Body of pancreas (tissue), 4 donors: ENCODE results near the gene FBXO46.

Source experiments
- POLR2A ChIP-seq, 3 donors: fragments of 450-650 bp; IDR thresholded peaks; one replicate each; pipeline ENCODE4 v1.6.1; 2016; ENCODE audit warnings: antibody characterized with exemption in 3 of 3, mild to moderate bottlenecking in 2 of 3
- TF ChIP-seq, protein P1 (sequence below), 7 experiments: fragments of 450-650 bp in 4 of 7; fragments of 200-600 bp in 3 of 7; sonication (generic) in 3 of 7; IDR thresholded peaks; one replicate each; pipeline ENCODE4 v1.5.1; 2016 to 2019; ENCODE audit warnings: antibody characterized with exemption in 7 of 7

DNA sequence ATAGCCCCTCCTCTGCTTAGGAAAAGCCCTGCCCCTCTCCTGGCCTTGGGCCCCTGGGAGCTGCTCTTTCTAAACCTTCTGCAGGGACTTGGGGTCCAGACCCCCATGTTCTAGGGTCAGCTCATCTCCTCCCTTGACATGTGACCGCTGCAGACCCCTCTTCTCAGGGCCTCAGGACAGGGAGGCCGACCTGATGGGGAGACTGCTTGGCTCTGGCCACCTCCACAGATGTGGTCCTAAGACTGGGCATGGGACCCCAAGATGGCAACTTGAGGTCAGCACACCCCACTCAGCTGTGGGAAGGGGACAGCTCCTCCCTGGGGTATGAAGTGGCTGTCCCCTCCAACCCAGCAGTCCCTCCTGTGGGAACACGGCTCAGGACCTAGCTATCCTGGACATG lies 42.2 kb upstream of the FBXO46 start:
- TF ChIP-seq, protein P1, sequence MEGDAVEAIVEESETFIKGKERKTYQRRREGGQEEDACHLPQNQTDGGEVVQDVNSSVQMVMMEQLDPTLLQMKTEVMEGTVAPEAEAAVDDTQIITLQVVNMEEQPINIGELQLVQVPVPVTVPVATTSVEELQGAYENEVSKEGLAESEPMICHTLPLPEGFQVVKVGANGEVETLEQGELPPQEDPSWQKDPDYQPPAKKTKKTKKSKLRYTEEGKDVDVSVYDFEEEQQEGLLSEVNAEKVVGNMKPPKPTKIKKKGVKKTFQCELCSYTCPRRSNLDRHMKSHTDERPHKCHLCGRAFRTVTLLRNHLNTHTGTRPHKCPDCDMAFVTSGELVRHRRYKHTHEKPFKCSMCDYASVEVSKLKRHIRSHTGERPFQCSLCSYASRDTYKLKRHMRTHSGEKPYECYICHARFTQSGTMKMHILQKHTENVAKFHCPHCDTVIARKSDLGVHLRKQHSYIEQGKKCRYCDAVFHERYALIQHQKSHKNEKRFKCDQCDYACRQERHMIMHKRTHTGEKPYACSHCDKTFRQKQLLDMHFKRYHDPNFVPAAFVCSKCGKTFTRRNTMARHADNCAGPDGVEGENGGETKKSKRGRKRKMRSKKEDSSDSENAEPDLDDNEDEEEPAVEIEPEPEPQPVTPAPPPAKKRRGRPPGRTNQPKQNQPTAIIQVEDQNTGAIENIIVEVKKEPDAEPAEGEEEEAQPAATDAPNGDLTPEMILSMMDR (IDR thresholded peaks at IDR 0.05) = no peak
- TF ChIP-seq POLR2A (IDR thresholded peaks at IDR 0.05) = no peak
